Stimulated activated CD4-positive, alpha-beta T cell treated with anti-CD3 and anti-CD28 coated beads, Interleukin-2, amount 100 ng/mL, for 48 hours (primary cell): Measurements from ENCODE around the gene NKRF.

ENCODE experiments used
- DNase-seq, 2 donors: peaks; one replicate each; pipeline ENCODE4 v3.0.0-alpha.2; 2020

Gene NKRF

DNA sequence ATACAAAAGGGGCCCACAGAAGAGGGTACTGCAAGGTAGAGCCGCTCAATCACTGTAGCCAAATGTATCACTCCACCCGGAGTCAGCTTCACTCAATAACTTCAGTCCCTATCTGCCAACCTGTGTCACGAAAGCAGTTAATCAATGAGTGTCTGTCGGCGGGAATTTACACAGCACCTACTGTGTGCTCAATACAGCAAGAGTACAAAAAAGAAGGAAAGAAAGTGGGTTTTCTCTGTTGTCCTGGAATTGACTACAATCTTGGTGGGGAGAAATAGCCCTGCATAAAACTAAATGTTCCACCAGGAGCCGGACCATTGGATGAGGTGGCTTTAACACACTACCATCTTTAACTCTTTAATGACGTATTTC is 780 bp upstream of the NKRF start:
- DNase-seq: no peak

DNA sequence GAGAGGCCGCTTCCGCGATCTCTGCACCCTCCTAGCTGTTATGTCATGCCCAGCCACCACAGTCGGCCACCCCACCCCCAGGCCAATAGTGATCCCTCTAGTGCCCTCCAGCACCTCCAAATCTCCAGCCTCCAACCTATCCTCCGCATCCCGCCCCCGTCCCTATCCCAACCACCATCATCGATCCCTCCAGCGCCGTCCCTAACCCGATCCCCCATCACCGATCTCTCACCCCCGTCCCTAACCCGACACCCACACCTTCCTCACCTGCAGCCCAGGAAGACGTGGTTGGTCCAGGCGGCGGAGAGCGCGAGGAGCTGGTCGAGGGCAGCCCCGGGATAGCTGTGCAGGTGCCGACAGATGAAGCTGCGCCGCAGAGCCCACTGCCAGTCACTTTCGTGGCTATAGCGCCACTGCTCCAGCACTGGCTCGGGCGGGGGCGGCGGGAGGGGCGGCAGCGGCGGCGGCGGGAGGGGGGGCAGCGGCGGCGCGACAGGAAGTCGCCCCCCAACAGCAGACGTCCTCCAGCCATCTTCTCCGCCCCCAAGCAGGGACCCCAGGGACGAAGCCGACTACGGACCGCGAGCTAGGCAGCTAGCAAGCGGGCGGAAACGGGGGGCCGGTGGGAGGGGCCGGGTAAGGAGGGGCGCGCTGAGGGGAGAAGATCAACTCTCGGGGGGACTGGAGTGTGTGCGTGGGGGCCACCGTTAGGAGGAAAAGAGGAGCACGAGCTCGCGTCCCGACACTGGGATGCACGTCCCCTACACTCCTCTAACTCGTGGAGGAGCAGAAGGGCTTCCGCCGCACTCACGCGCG is 552 bp downstream of the NKRF start:
- peak; percentile 15 to 16 for DNase-seq

- DNase-seq: no peak
Observed at GRCh38 chrX:119604766-119605463, 1.3 kb downstream of the NKRF start.

GRCh38 chrX:119602701-119603255 is 3.4 kb downstream of the NKRF start:
- no peak for DNase-seq

- DNase-seq: no peak
Observed at GRCh38 chrX:119589810-119590209, 16.4 kb downstream of the NKRF start.

DNA sequence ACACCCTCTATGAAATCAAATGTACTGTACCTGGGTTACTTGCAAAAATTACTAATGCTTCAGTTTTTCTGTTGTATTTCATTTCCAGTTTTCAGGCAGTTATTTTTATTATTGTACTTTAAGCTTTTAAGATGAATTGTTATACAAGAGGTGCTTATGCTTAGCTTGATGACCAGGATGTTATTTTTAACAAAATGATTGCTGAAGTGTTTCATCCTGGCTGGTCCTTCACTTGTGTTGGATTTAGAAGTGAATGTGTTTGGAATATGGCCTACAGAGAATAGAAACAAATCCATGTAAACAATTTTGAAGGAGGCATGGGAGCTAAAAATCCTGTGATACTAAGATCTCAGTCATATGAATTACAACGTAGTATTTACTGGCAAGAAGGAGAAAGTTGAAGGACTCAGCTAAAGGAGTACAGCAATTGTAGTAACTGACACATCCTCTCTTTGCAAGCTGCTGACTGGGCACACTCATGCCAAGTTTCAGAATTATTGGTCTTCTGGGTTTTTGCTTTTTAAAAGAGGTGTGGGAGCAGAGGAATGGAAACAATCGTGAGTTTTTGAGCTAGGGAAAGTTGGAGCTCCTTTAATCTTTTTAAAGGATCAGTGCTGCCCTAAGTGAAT is 22.7 kb downstream of the NKRF start:
- DNase-seq: no peak

DNA sequence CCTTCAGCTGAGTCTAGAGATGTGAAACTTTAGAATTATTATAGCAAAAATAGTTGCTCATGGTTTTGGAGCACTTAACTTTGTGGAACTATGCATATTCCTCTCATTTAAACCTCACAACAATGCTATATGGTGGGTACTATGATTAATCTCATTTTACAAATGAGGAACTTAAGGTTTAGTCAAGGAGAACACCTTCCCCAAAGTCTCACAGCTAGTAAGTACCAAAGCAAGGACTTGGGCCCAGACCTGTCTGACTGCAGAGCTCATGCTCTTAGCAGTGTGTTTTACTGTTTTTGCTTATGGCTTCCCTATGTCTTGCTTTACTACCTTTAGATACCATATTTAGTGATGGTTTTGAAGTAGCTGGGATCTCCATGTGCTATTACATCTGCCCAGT is 26.8 kb downstream of the NKRF start:
- DNase-seq: no peak

DNA sequence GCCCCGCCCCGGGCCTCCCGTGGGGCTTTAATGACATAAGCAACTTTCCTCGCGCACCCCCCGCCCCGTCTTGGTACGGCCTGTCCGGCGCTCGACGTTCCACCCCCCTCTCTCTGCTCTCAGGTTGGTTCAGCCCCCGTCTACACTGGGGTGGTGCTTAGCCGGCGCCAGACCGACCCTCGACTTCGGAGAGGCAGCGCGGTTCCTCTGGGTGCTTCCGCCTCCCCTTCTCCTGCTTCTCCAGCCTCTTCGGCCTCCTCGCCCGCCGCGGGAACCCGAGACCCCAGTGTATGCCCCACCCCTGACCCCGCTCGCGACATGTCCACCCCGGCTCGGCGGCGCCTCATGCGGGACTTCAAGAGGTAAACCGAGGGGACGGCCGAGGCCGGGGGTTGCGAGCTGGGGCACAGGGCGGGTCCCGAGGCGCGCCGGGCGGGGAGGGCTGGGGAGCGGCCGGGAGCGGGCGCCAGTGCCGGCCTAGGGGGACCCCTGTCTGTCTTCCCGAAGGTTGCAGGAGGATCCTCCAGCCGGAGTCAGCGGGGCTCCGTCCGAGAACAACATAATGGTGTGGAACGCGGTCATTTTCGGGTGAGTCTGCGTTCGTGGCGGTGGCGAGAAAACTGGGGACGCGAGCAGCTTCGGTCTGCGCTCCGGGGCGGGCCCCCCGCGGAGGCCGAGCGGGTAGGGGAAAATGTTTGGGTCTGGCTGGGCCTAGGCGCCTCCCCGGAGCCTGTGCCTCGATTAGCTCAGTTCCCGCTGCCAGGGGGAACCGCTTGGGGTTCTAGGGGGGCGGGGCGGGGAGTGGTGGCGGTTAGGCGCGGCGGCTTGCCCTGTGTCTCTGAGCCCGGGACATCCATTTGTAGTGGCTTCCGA is 31.6 kb downstream of the NKRF start, which contains the start of gene UBE2A:
UBE2A (plus strand) TSS at position 170 of the 873 bp plus-strand sequence; CDS start at position 319, 149 bp downstream.
- peak; percentile 77 to 78 for DNase-seq

- DNase-seq: no peak
Observed at GRCh38 chrX:119573840-119574393, 32.3 kb downstream of the NKRF start.

GRCh38 chrX:119573222-119573621 is 33.0 kb downstream of the NKRF start:
- no peak for DNase-seq

DNA sequence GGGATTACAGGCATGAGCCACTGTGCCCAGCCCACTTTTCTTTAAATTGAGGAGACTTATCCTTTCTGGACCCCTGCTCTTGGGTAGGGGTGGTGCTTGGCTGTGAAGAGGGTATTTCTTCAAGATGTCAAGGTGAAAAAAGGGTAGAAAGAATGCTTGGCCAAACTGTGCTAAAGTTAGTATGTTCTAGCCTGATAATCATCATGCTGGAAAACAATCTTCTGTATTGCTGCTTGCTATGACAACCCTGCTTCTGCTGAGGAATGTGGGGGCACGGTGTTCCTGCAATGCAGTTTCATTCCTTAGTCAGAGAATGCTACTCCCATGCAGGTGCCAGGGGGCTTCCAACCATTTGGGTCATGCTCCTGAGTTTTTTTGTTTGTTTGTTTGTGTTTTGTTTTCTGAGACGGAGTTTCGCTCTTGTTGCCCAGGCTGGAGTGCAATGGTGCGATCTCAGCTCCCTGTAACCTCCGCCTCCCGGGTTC is 35.8 kb downstream of the NKRF start:
- DNase-seq: no peak

DNA sequence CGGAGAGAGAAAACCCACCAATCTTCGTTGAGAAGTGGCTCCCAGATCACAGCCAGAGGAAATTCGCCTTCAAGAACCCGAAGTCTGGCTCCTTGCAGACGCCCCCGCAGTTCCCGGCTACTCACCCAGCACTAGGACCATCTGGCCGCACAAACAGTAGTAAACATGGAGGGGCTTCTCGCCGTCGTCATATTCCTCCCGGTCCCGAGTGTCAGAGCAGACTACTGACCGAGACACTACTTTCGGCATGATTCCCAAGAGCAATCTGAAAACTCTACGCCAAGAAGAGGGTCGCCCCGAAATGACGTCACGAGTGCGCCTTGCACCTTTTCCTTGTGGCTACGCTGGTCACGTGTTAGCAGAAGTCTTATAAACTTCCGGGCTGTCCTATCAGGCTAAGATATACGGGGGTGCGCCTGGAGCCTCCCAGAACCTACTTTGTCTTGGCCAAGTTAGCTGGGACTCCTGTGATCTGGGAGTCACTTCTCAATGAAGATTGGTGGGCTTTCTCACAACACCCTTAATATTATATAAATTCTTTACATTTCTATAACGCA is 41.0 kb downstream of the NKRF start, which contains the start of gene STEEP1:
STEEP1 (minus strand) TSS at position 303 of the 557 bp plus-strand sequence; CDS start at position 249, 54 bp downstream.
- peak; percentile 74 to 79 for DNase-seq

DNA sequence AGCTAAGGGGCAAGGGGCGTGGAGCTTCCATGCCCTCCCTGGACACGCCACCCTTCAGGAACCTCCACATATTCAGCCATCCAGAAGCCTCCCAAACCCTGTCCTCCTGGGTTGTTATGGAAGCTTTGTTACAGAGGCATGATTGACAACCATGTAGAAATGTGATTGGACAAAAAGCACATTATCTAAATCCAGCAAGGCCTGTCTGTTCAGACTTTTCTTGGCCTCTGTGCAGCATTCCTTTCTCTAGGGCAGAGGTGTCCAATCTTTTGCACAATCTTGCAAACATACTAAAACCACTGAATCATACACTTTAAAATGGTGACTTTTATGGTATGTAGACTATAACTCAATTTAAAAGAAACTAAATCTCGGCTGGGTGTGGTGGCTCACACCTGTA is 53.7 kb downstream of the NKRF start:
- no peak for DNase-seq

GRCh38 chrX:119549327-119550016 is 56.8 kb downstream of the NKRF start:
- no peak for DNase-seq

GRCh38 chrX:119541188-119541587 is 65.0 kb downstream of the NKRF start:
- DNase-seq: no peak

DNA sequence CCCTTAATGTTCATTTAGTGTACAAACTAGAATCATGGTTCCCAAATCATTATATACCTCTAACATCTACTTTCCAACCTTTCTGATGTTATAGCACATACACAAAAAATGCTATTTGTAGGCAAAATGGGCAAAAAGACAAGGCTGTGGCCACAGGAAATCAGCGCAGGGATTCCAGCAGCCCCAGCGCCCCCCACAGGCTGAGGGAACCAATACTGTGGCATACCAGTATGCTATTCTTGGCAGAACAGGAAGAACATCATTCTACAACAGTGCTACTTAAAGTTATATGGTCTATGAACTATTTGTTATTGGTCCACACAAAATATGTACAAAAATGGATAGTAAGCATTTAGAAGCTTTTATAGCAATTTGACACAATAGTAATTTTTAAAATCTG is 66.4 kb downstream of the NKRF start:
- DNase-seq: no peak
